H1 (cell line): Measurements from ENCODE around the gene COQ8B. TPM values are rescaled to one million over a fixed set of nuclear protein-coding genes. Genes with fewer than 3 reads are reported as not detected.

Source experiments
- CEBPB ChIP-seq: IDR thresholded peaks from 2 replicates; pipeline ENCODE4 v1.6.1; 2012; ENCODE audit warnings: low read depth, low read length
- CTCF ChIP-seq, 3 experiments: IDR thresholded peaks; 1 replicate in 2 of 3; 2 replicates in 1 of 3; pipeline versions ENCODE4 v1.5.1 to v1.6.1; 2011; ENCODE audit warnings: low read length in 3 of 3, mild to moderate bottlenecking in 3 of 3, inconsistent platforms in 2 of 3, low read depth in 1 of 3, moderate library complexity in 1 of 3; ENCODE audit not compliant: insufficient read depth in 1 of 3; ENCODE audit errors: control extremely low read depth in 1 of 3
- POLR2A ChIP-seq, 2 experiments: IDR thresholded peaks; 1 replicate in 1 of 2; 2 replicates in 1 of 2; pipeline ENCODE4 v1.6.1; 2011; ENCODE audit warnings: low read depth in 2 of 2, low read length in 2 of 2, mild to moderate bottlenecking in 2 of 2; ENCODE audit errors: control extremely low read depth in 1 of 2
- polyA plus RNA-seq, 7 experiments: library from polyadenylated mRNA; depleted of rRNA in 3 of 7; stranded (reverse) in 5 of 7; unstranded in 2 of 7; fragments of >200 nt in 5 of 7; fragments of 200-250 nt in 2 of 7; gene quantifications; 1 replicate in 5 of 7; 2 replicates in 1 of 7; 4 replicates in 1 of 7; pipeline versions ENCODE4 v1.2.1 to v1.2.3, GENCODE V29; 2011 to 2013; ENCODE audit warnings: missing spikeins in 2 of 7, mixed read lengths in 2 of 7
- total RNA-seq: library from RNA; stranded (reverse); fragmentation: NEBNext Ultra II Directional; extraction: Animal tissue kit (Norgen Biotek cat#: 25700); gene quantifications from 2 replicates; pipeline ENCODE4 v1.2.1, GENCODE V29; 2021

The COQ8B gene
- total and polyA plus RNA-seq, 2 of the 8 experiments (the other 6 are each of a cell fraction or from before 2014, with no cell fraction given), result 41.7 to 46.1 TPM

DNA sequence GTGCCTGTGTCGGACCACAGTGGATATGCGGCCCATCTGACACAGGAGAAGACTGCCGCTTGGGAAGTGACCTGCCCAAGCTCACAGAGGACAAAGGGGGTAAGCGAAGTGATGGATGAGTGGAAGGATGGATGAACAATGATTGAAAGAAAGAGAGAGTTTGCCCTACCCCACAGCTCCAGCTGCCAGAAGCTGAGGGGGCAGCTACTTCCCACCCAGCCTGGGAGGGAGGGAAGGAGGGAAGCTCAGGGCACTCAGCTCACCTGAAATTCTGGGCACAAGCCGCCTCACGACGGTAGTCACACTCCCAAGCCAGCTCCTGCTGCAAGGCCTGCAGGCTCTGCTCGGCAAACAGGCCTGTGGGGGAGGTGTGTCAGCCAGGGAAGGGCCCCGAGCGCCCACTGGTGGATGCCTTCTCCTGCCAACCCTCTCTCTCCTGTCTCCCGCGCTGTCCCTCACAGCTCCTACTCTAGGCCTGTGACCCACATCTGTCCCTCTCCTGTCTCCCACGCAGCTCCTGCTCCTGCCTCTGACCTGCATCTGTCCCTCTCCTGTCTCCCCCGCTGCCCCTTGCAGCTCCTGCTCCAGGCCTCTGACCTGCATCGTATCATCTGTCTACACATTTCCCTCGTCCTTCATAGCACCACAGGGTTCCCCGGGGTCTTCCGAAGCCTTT lies 14.2 kb downstream of the COQ8B start (continued):
- peak; percentile 74 to 83 (median 75) for TF ChIP-seq CTCF (IDR thresholded peaks at IDR 0.05; ENCODE audit: control extremely low read depth in 1 of 3, insufficient read depth in 1 of 3, low read depth in 1 of 3, low read length in 3 of 3)
- TF ChIP-seq CEBPB, result no peak
- TF ChIP-seq POLR2A (IDR thresholded peaks at IDR 0.05; ENCODE audit: control extremely low read depth in 1 of 2, low read depth in 2 of 2, low read length in 2 of 2), result no peak
- TF ChIP-seq, all 59 proteins: peak for 4
